NCI-H510A (cell line): ENCODE measurements around the gene DIP2C.
"Not testable (repeated sequence)": the region's sequence is repeated elsewhere in the genome, so short reads cannot be mapped to it uniquely, and the experiment has no call there.

ENCODE experiments used
- DNase-seq: peaks from one replicate; lab custom pipeline; 2025; lab: John Stamatoyannopoulos, UW

Gene DIP2C

GRCh38 chr10:693506-693905 is 4.0 kb upstream of the DIP2C start:
- DNase-seq = no peak

- no peak for DNase-seq
Observed at GRCh38 chr10:692682-693351, 3.3 kb upstream of the DIP2C start.

- no peak for DNase-seq
Observed at GRCh38 chr10:691216-691615, 1.7 kb upstream of the DIP2C start.

GRCh38 chr10:690372-691161 is 1.1 kb upstream of the DIP2C start:
- no peak for DNase-seq

DNA sequence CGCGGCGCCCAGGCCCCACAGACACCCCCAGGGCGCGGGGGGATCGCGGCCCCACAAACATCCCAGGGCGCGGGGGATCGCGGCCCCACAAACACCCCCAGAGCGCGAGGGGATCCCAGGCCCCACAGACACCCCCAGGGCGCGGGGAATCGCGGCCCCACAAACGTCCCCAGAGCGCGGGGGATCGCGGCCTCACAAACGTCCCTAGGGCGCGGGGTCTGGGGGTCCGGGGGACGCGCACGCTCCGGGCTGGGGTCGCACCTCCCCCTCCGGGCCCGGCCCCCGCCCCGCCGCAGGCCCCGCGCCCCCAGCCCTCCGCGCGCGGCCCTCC is 382 bp downstream of the DIP2C start:
- no peak for DNase-seq

DNA sequence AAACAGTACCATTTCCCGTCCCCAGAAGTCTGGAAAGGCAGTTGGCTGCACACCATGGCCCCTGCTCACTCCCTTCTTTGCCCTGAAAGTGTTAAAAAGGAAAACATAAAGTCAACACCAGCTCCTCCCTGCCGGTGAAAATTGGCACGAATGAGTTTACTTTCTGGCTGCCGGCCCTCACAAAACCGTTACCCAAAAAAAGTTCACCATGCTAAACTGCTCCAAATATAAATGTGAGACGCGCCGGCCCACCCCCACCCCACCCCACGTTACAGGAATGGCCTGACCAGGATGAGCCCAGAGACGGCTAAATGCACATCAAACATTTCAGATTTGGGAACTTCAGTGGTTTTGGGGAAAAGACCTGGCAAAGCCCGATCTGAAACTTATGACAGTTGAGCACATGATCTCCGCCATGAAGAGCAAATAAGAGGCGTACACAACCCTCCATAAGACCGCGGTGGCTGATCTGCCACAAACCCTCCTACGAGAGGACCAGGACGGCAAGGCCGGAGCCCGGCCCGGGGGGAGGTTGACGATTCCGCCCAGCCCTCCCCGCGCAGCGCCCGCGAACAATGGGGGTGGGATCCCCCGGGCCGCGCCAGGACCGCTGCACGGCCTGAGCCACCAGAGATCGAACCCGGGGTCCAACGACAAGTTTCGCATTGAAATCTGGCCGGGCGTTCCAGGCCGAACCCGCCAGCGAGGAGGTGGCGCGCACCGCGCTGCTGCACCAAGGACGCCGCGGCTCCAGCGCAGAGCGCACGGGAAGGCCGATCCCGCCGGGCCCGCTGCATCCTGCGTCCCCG is 952 bp downstream of the DIP2C start:
- peak; percentile 9 for DNase-seq

- no peak for DNase-seq
Observed at GRCh38 chr10:687583-688311, 1.7 kb downstream of the DIP2C start.

GRCh38 chr10:686155-686931 is 3.1 kb downstream of the DIP2C start:
- no peak for DNase-seq

DNA sequence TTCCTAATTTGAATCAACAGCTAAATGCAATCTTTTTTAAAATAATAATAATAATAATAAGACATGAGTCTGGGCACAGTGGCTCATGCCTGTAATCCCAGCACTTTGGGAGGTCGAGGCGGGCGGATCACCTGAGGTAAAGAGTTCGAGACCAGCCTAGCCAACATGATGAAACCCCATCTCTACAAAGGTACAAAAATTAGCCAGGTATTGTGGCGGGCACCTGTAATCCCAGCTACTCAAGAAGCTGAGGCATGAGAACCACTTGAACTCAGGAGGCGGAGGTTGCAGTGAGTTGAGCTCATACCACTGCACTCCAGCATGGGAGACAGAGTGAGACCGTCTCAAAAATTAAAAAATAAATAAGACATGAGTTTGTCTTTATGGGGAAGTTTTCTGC is 3.9 kb downstream of the DIP2C start:
- no peak for DNase-seq

DNA sequence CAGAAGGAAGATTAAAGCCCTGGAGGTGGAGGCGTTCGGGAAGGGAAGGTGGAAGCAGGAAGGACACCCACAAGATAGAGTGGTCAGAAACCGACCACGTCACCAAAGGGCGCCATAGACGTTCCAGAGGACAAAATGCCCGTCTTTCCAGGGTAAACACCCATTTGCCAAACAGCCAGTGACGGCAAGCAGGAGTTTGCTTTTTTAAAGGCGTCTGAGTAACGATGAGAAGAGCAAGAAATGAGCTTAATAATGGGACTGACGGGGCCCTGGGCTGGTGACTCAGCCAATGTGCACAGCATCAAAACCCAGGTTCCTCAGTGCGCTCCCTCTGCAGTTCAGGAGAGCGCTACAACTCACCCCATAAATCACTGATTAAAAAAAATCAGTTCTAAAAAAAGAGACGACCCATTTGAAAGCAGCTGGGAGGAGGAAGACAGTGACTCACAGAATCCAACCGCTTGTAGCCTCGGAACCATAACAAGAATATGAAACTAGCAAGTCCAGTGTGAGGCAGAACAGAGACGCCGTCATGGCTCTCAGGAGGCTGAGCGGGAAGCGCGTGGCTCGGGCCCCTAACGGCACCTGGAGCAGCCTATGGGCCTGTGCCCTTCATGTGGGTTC is 5.9 kb downstream of the DIP2C start:
- DNase-seq = no peak

GRCh38 chr10:682931-683447 is 6.5 kb downstream of the DIP2C start:
- no peak for DNase-seq

- DNase-seq = no peak
Observed at GRCh38 chr10:681670-682318, 7.7 kb downstream of the DIP2C start.

- no peak for DNase-seq
Observed at GRCh38 chr10:680745-681144, 8.7 kb downstream of the DIP2C start.

- DNase-seq = peak; percentile 76
Observed at GRCh38 chr10:680146-680545, 9.3 kb downstream of the DIP2C start.

DNA sequence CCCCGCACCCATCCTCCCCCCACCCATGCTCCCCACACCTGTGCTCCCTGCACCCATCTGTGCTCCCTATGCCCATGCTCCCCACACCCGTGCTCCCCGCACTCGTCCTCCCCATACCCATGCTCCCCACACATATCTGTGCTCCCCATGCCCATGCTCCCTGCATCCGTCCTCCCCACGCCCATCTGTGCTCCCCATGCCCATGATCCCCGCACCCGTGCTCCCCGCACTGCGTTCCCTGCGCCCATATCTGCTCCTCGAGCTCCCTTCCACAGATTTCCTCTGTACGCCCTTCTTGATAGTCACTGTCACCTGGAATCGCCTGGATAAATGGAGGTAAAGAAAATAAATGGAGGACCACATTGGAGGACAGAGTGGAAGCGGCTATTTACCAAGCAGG is 9.9 kb downstream of the DIP2C start:
- DNase-seq = no peak

- not testable (repeated sequence) for DNase-seq
Observed at GRCh38 chr10:678662-679005, 10.8 kb downstream of the DIP2C start.

DNA sequence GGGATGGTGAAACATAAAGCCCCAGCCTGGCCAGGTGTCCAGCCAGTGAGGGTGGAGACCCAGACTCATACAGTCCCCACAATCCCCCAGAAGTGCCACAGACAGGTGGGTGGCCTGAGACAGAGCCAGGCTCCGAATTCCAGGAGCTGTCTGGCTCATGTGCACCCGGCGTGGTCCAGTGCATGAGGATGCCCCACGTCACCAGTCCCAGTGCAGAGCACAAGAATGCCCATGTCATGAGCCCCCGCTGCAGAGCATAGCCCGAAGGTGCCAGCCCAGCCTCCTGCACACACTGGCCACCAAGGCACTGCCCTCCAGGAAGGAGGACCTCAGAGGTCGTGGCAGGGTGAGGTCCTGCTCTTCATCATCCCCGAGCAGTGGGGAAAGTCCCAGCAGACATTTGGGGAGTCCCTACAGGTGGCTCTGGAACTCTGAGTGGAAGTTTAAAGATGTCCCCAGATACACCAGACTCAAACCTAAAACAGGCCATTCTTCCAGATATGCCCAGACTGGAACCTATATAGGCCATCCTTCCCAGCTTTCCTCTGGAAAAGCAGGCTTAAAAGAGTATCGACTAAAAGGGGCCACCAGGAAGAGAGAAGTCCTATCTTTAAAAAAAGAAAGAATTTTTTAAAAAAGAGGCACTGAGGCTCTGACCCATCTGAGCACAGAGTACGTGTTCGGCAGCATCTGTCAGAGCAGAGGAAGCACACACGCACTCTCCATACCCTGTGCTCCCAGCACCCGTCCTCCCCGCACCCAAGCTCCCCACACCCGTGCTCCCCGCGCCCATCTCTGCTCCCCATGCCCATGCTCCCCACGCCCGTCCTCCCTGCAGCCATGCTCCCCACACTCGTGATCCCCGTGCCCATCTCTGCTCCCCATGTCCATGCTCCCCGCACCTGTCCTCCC is 11.5 kb downstream of the DIP2C start:
- DNase-seq = no peak

- DNase-seq = no peak
Observed at GRCh38 chr10:677038-677437, 12.4 kb downstream of the DIP2C start.

GRCh38 chr10:676178-676577 is 13.3 kb downstream of the DIP2C start:
- no peak for DNase-seq
